Ovary (tissue), 9 donors: ENCODE measurements around the gene EBF3. TPM values are rescaled to one million over a fixed set of nuclear protein-coding genes. Genes with fewer than 3 reads are reported as not detected.

Experiments
- DNase-seq, 5 donors: peaks; one replicate each; pipeline ENCODE4 v3.0.0-alpha.2; 2019 to 2020
- H3K27ac ChIP-seq, 2 donors: fragments of 200-600 bp; one replicate each; pipeline versions ENCODE4 v1.5.1 to v1.8.0; 2019 to 2022
- H3K27me3 ChIP-seq: fragments of 200-600 bp; one replicate; pipeline ENCODE4 v1.8.0; 2022
- H3K36me3 ChIP-seq: fragments of 200-600 bp; sonication (generic); one replicate; pipeline ENCODE4 v1.5.1; 2019
- H3K4me1 ChIP-seq: one replicate; pipeline ENCODE4 v1.8.1; 2013; ENCODE audit warnings: mild to moderate bottlenecking, moderate library complexity; ENCODE audit not compliant: insufficient read depth
- H3K4me3 ChIP-seq: fragments of 200-600 bp; sonication (generic); one replicate; pipeline ENCODE4 v1.5.1; 2017
- H3K9me3 ChIP-seq, 2 donors: fragments of 200-600 bp in 1 of 2; sonication (generic) in 1 of 2; one replicate each; pipeline versions ENCODE4 v1.5.1 to v1.8.1; 2013 to 2019; ENCODE audit warnings: mild to moderate bottlenecking in 1 of 2, moderate library complexity in 1 of 2
- CTCF ChIP-seq, 3 donors: fragments of 450-650 bp in 2 of 3; fragments of 200-600 bp in 1 of 3; IDR thresholded peaks; one replicate each; pipeline versions ENCODE4 v1.5.1 to v1.8.0; 2016 to 2022; ENCODE audit warnings: antibody characterized with exemption in 3 of 3, mild to moderate bottlenecking in 1 of 3
- EP300 ChIP-seq: sonication (generic); formaldehyde crosslinking; IDR thresholded peaks from one replicate; pipeline ENCODE4 v1.6.1; 2017; ENCODE audit warnings: antibody characterized with exemption
- POLR2A ChIP-seq: fragments of 450-650 bp; IDR thresholded peaks from one replicate; pipeline ENCODE4 v1.6.1; 2017; ENCODE audit warnings: antibody characterized with exemption, mild to moderate bottlenecking, moderate library complexity
- WGBS, 3 donors: extraction: QIAGEN DNeasy Blood & Tissue Kit in 1 of 3; methylation state at CpG; one replicate each; pipeline versions ENCODE4 v1.1.5 to v1.1.7; 2013 to 2017; 5-methylcytosine and 5-hydroxymethylcytosine counted together
- intact Hi-C, 4 donors: fragments of 100-400 bp; cut with DNase I; formaldehyde crosslinking; loops; one replicate each; pipeline versions ENCODE4 v1.11.0 to v1.15.1; 2022 to 2023
- polyA plus RNA-seq, 2 donors: library from polyadenylated mRNA; stranded (reverse); fragments of 200-250 nt in 1 of 2; fragments of 350-450 nt in 1 of 2; fragmentation: Illumina TruSeq in 1 of 2; extraction: RNeasy Lipid Tissue Mini Kit (QIAGEN cat#74804) in 1 of 2; gene quantifications; one replicate each; pipeline ENCODE4 v1.2.3, GENCODE V29; 2013 to 2014
- total RNA-seq, 7 donors: library from RNA; depleted of rRNA in 2 of 7; stranded (reverse); fragments of >200 nt in 2 of 7; fragmentation: NEBNext Ultra II Directional in 3 of 7; extraction: Animal tissue kit (Norgen Biotek cat#: 25700) in 3 of 7; gene quantifications; one replicate each; pipeline versions ENCODE4 v1.1.0 to v1.2.4, GENCODE V29; 2016 to 2023
- donor health status: DM: no; HTN: no; CAD: no; lungs with moderate emphysema.
- donor health status: DM: no; HTN: no; CAD: no.
- donor health status: Bipolar disorder and iron deficiency.
- donor health status: DM: yes; HTN: yes; CAD: no.
- donor health status: DM: no; HTN: no; CAD: no.
- donor health status: DM: yes; HTN: yes; CAD: no.

The EBF3 gene
- total and polyA plus RNA-seq, 9 donors = 0.15 to 3.6 (median 0.79) TPM

DNA sequence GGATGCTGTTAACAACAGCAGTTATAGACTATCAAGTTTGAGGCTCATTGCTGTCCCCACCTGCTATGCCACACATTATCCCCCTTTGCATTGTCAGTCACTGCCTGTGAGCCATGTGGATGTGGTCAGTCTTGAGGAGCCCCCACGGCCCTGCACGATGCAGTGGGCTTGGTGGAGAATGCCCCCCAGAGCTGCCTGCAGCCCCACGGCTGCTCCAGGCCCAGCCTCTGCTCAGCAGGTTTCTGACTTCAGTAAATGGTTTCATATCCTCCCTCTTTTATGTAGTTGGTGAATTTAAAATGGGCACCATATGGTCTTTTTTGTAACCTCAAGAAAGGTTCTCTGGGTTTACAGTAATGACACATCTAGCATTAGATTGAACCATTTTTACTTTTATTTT, 164.1 kb downstream of the EBF3 start:
- H3K9me3 ChIP-seq = no peaks in the 10 kb centered on the region
- no peak for DNase-seq
- intact Hi-C loops = no loop called here
- H3K4me1 ChIP-seq = no peaks in the 10 kb centered on the region
- no peaks in the 10 kb centered on the region for H3K27me3 ChIP-seq
- TF ChIP-seq EP300 = no peak
- TF ChIP-seq POLR2A = no peak
- TF ChIP-seq CTCF (IDR thresholded peaks at IDR 0.05) = no peak
- H3K4me3 ChIP-seq = no peak overlapping the region
- no peak overlapping the region for H3K27ac ChIP-seq
- H3K36me3 ChIP-seq = no peaks in the 10 kb centered on the region
- WGBS, 3 donors = 61 to 78% (median 65%) methylated on average over 3 of the region's 3 CpGs

- TF ChIP-seq POLR2A = no peak
- TF ChIP-seq EP300 = no peak
- TF ChIP-seq CTCF (IDR thresholded peaks at IDR 0.05) = no peak
- intact Hi-C loops = no loop called here
Observed at GRCh38 chr10:129796710-129797420, 167.2 kb downstream of the EBF3 start.

GRCh38 chr10:129793996-129794395, 170.1 kb downstream of the EBF3 start:
- no peaks in the 10 kb centered on the region for H3K4me1 ChIP-seq
- intact Hi-C loops = no loop called here
- H3K27ac ChIP-seq = no peak overlapping the region
- H3K27me3 ChIP-seq = no peaks in the 10 kb centered on the region
- H3K4me3 ChIP-seq = no peak overlapping the region
- H3K9me3 ChIP-seq = peaks cover 0 to 4% of the 10 kb centered on the region in 2 donors
- TF ChIP-seq CTCF (IDR thresholded peaks at IDR 0.05) = no peak
- TF ChIP-seq POLR2A = no peak
- no peak for TF ChIP-seq EP300
- DNase-seq = no peak
- no peaks in the 10 kb centered on the region for H3K36me3 ChIP-seq
- 95 to 97% (median 95%) methylated on average over 22 of the region's 22 CpGs for WGBS, 3 donors

More at GRCh38 chr10:129796710-129797420, 167.2 kb downstream of the EBF3 start:
- Histone ChIP-seq H3K36me3 (no peaks in the 10 kb centered on the region), H3K9me3 (peaks cover 0 to 4% of the 10 kb centered on the region in 2 donors), H3K4me1 (no peaks in the 10 kb centered on the region), H3K27me3 (no peaks in the 10 kb centered on the region), H3K27ac (no peak overlapping the region), H3K4me3 (no peak overlapping the region)
- DNase-seq = no peak
- 80 to 92% (median 80%) methylated on average over 6 to 14 of the region's 14 CpGs for WGBS, 3 donors

DNA sequence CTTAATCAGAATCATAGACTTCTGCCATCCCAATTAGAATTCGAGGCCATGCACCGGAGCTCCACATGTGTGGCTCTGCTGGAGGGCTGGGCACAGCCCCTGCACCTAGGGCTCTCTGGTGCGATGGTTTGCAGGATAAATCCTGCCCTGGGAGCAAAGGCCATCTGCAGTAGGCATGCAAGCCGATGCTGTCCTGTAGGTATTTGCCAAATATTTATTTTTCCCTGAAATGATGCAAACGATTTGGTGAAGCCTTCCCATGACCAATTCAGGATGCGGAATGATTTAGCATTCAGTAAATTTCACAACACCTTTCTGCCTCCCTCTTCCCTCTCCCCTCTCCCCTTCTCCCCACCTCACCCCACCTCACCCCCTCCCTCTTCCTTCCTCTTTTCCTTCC, 170.6 kb downstream of the EBF3 start:
- Histone ChIP-seq H3K27me3 (no peaks in the 10 kb centered on the region), H3K27ac (no peak overlapping the region), H3K4me3 (no peak overlapping the region), H3K36me3 (no peaks in the 10 kb centered on the region), H3K4me1 (no peaks in the 10 kb centered on the region), H3K9me3 (peaks cover 0 to 4% of the 10 kb centered on the region in 2 donors)
- no peak for TF ChIP-seq CTCF (IDR thresholded peaks at IDR 0.05)
- no peak for TF ChIP-seq EP300
- TF ChIP-seq POLR2A = no peak
- DNase-seq = no peak
- intact Hi-C loops = no loop called here
- 83 to 88% (median 87%) methylated on average over 6 of the region's 6 CpGs for WGBS, 3 donors
